Measurements from ENCODE around the gene BEAN1.

GRCh38 chr16:66440271-66440802, 13.2 kb downstream of the BEAN1 start:
- TF ChIP-seq CTCF (IDR thresholded peaks at IDR 0.05), result no peak
- no peak for TF ChIP-seq NR2C2 (CRISPR knock-in tag; IDR thresholded peaks at IDR 0.05)
- TF ChIP-seq CREB1 (CRISPR knock-in tag; IDR thresholded peaks at IDR 0.05), result no peak
- TF ChIP-seq ETV6 (CRISPR knock-in tag; IDR thresholded peaks at IDR 0.05), result no peak
- TF ChIP-seq ATF6 (CRISPR knock-in tag; IDR thresholded peaks at IDR 0.05), result no peak
- TF ChIP-seq ATF1 (CRISPR knock-in tag; IDR thresholded peaks at IDR 0.05), result no peak
- no peak for TF ChIP-seq ZNF232 (CRISPR knock-in tag; IDR thresholded peaks at IDR 0.05)
- TF ChIP-seq NFE2L1 (CRISPR knock-in tag; IDR thresholded peaks at IDR 0.05), result no peak
- no peak for TF ChIP-seq ELF4 (CRISPR knock-in tag; IDR thresholded peaks at IDR 0.05; ENCODE audit: low read depth)

All from WTC11 (cell line).